ENCODE measurements around the gene CFAP251. TPM values are rescaled to one million over a fixed set of nuclear protein-coding genes. Genes with fewer than 3 reads are reported as not detected.
A peak's percentile ranks its signal among the peaks of the same experiment; 100 is the strongest.

The CFAP251 gene
- polyA plus RNA-seq, 4 donors: 3.0 to 15.8 (median 10.5) TPM

- DNase-seq (ENCODE audit: low read depth in 4 of 4, low spot score in 3 of 4): no peak
Observed at GRCh38 chr12:122001466-122002209, 83.2 kb downstream of the CFAP251 start.

GRCh38 chr12:122003651-122004611, 85.5 kb downstream of the CFAP251 start:
- no peak for DNase-seq (ENCODE audit: low read depth in 4 of 4, low spot score in 3 of 4)

GRCh38 chr12:122004633-122005071, 86.3 kb downstream of the CFAP251 start:
- DNase-seq (ENCODE audit: low read depth in 4 of 4, low spot score in 3 of 4): no peak

- DNase-seq (ENCODE audit: low read depth in 4 of 4, low spot score in 3 of 4): no peak
Observed at GRCh38 chr12:122005252-122005776, 86.9 kb downstream of the CFAP251 start.

- no peak for DNase-seq (ENCODE audit: low read depth in 4 of 4, low spot score in 3 of 4)
Observed at GRCh38 chr12:122006186-122006926, 88.0 kb downstream of the CFAP251 start.

- no peak for DNase-seq (ENCODE audit: low read depth in 4 of 4, low spot score in 3 of 4)
Observed at GRCh38 chr12:122009741-122010140, 91.3 kb downstream of the CFAP251 start.

- no peak for DNase-seq (ENCODE audit: low read depth in 4 of 4, low spot score in 3 of 4)
Observed at GRCh38 chr12:122012184-122012583, 93.8 kb downstream of the CFAP251 start.

- no peak for DNase-seq (ENCODE audit: low read depth in 4 of 4, low spot score in 3 of 4)
Observed at GRCh38 chr12:122013136-122013535, 94.7 kb downstream of the CFAP251 start.

GRCh38 chr12:122013791-122014590, 95.6 kb downstream of the CFAP251 start:
- no peak for DNase-seq (ENCODE audit: low read depth in 4 of 4, low spot score in 3 of 4)

GRCh38 chr12:122014781-122015180, 96.4 kb downstream of the CFAP251 start:
- no peak for DNase-seq (ENCODE audit: low read depth in 4 of 4, low spot score in 3 of 4)

GRCh38 chr12:122018457-122018856, 100.1 kb downstream of the CFAP251 start:
- DNase-seq (ENCODE audit: low read depth in 4 of 4, low spot score in 3 of 4): no peak

GRCh38 chr12:122018937-122019336, 100.5 kb downstream of the CFAP251 start:
- no peak for DNase-seq (ENCODE audit: low read depth in 4 of 4, low spot score in 3 of 4)

GRCh38 chr12:122020795-122021192, 102.4 kb downstream of the CFAP251 start:
- no peak for DNase-seq (ENCODE audit: low read depth in 4 of 4, low spot score in 3 of 4)

- no peak for DNase-seq (ENCODE audit: low read depth in 4 of 4, low spot score in 3 of 4)
Observed at GRCh38 chr12:122021193-122021821, 102.9 kb downstream of the CFAP251 start.

GRCh38 chr12:122021822-122022392, 103.5 kb downstream of the CFAP251 start, which contains the start of gene BCL7A:
BCL7A (plus strand) TSS chr12:122021884; CDS start chr12:122022092, 208 bp downstream.
- DNase-seq (ENCODE audit: low read depth in 4 of 4, low spot score in 3 of 4): peak in 1 of 4 donors; percentile 58

GRCh38 chr12:122022393-122023338, 104.3 kb downstream of the CFAP251 start:
- DNase-seq (ENCODE audit: low read depth in 4 of 4, low spot score in 3 of 4): no peak

- DNase-seq (ENCODE audit: low read depth in 4 of 4, low spot score in 3 of 4): no peak
Observed at GRCh38 chr12:122023339-122024131, 105.1 kb downstream of the CFAP251 start.
